GM10266 (cell line): ENCODE data around the gene DHX58.
"Not testable (repeated sequence)": the region's sequence is repeated elsewhere in the genome, so short reads cannot be mapped to it uniquely, and the experiment has no call there.

Source experiments
- DNase-seq: peaks from one replicate; pipeline ENCODE4 v3.0.0; 2012; ENCODE audit errors: extremely low spot score
- TF ChIP-seq, protein P1 (sequence below): IDR thresholded peaks from 2 replicates; pipeline ENCODE4 v1.5.1; 2012; ENCODE audit warnings: mild to moderate bottlenecking, low read depth; ENCODE audit not compliant: control insufficient read depth, insufficient read depth; ENCODE audit errors: missing control alignments

Gene DHX58

GRCh38 chr17:42142371-42142896 is 29.9 kb upstream of the DHX58 start:
- no peak for DNase-seq
- TF ChIP-seq, protein P1, sequence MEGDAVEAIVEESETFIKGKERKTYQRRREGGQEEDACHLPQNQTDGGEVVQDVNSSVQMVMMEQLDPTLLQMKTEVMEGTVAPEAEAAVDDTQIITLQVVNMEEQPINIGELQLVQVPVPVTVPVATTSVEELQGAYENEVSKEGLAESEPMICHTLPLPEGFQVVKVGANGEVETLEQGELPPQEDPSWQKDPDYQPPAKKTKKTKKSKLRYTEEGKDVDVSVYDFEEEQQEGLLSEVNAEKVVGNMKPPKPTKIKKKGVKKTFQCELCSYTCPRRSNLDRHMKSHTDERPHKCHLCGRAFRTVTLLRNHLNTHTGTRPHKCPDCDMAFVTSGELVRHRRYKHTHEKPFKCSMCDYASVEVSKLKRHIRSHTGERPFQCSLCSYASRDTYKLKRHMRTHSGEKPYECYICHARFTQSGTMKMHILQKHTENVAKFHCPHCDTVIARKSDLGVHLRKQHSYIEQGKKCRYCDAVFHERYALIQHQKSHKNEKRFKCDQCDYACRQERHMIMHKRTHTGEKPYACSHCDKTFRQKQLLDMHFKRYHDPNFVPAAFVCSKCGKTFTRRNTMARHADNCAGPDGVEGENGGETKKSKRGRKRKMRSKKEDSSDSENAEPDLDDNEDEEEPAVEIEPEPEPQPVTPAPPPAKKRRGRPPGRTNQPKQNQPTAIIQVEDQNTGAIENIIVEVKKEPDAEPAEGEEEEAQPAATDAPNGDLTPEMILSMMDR = no peak

GRCh38 chr17:42141382-42141781 is 28.9 kb upstream of the DHX58 start:
- TF ChIP-seq, protein P1 = no peak
- no peak for DNase-seq

DNA sequence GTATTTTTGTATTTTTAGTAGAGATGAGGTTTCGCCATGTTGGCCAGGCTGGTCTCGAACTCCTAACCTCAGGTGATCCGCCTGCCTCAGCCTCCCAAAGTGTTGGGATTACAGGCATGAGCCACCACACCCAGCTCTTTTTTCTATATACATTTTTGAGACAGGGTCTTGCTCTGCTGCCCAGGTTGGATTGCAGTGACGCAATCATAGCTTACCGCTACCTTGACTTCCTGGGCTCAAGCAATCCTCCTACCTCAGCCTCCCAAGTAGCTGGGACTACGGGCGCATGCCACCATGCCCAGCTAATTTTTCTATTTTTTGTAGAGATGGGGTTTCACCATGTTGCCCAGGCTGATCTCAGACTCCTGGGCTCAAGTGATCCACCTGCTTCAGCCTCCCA is 28.2 kb upstream of the DHX58 start:
- not testable (repeated sequence) for DNase-seq

- TF ChIP-seq, protein P1 = no peak
- no peak for DNase-seq
Observed at GRCh38 chr17:42138749-42139492, 26.4 kb upstream of the DHX58 start.

GRCh38 chr17:42136654-42137051 is 24.1 kb upstream of the DHX58 start:
- TF ChIP-seq, protein P1 = no peak
- DNase-seq = no peak

DNA sequence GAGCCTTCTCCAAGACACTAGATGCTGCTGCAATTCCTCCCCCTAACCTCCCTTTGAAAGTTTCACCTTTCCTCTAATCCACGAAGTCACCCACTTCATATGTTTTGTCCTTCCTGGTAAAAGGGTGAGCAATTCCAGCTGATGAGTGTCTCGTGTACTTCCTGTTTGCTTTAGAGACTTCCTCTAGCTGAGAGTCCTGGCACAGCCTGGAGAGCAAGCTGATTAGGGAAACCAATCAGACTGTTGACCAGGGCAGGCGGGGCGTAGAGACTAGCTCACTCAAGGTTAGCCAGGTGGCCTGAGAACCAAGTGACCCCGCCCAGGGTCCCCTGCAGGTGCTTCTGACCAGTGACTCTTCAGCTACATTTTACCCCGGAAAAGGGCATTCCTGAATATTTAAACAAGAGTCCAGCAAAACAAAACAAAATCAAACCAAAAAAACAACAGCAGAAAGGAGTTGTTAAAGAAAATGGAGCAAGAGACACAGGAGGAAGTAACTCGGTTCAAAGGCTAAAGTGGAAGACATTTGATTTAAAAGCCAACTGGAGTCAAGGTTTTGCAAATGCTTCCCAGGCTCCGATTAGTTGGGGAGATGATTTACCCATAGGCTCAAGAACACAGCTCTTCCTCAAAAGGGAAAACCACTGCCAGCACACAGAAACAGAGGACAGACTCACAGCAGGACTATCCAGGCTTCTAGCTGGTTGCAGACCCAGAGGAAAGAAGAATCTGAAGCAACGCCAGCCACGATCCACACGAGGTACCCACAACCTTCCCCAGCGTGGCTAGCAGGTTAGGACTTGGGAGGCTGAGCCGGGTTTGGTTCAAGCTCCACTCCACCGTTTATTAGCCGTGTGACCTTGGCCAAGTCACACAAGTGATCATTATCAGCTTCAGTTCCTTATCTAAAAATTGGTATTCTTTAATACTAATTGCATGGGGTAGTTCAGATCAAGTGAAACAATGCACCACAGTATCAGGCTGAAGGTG is 23.4 kb upstream of the DHX58 start:
- TF ChIP-seq, protein P1 = no peak
- DNase-seq = no peak

- TF ChIP-seq, protein P1 = no peak
- no peak for DNase-seq
Observed at GRCh38 chr17:42135151-42135550, 22.6 kb upstream of the DHX58 start.
